OCI-LY1 (cell line): ENCODE measurements around the gene ZP2.

Source experiments
- H2AFZ ChIP-seq: fragments of 200-600 bp; sonication (generic), shearing (Covaris generic); 2 replicates; pipeline ENCODE4 v1.6.0; 2014; ENCODE audit warnings: antibody characterized with exemption, mild to moderate bottlenecking, low read length
- H3F3A ChIP-seq: fragments of 200-600 bp; sonication (generic), shearing (Covaris generic); 2 replicates; pipeline ENCODE4 v1.6.0; 2014; ENCODE audit warnings: mild to moderate bottlenecking, antibody characterized with exemption, low read length, moderate library complexity; ENCODE audit not compliant: insufficient read depth
- H3K27ac ChIP-seq: fragments of 200-600 bp; sonication (generic); 2 replicates; pipeline ENCODE4 v1.5.1; 2014; ENCODE audit warnings: low read length, mixed run types, mild to moderate bottlenecking, low read depth; ENCODE audit not compliant: poor library complexity, severe bottlenecking
- H3K27me3 ChIP-seq: fragments of 200-600 bp; sonication (generic); 2 replicates; pipeline ENCODE4 v1.6.0; 2014; ENCODE audit warnings: antibody characterized with exemption, mild to moderate bottlenecking, low read length, moderate library complexity; ENCODE audit not compliant: insufficient read depth
- H3K36me3 ChIP-seq: fragments of 200-600 bp; sonication (generic); 2 replicates; pipeline ENCODE4 v1.6.1; 2014; ENCODE audit warnings: mild to moderate bottlenecking, antibody characterized with exemption, low read length, moderate library complexity, mixed read lengths; ENCODE audit not compliant: insufficient read depth
- H3K4me1 ChIP-seq: fragments of 200-600 bp; sonication (generic); 2 replicates; pipeline ENCODE4 v1.5.1; 2014; ENCODE audit warnings: mild to moderate bottlenecking, low read length, moderate library complexity; ENCODE audit not compliant: insufficient read depth, severe bottlenecking
- H3K4me2 ChIP-seq: fragments of 200-600 bp; sonication (generic), shearing (Covaris generic); 2 replicates; pipeline ENCODE4 v1.6.1; 2014; ENCODE audit warnings: low read length
- H3K4me3 ChIP-seq: fragments of 200-600 bp; sonication (generic); 2 replicates; pipeline ENCODE4 v1.5.1; 2014; ENCODE audit warnings: low read length, low read depth, mild to moderate bottlenecking, mixed read lengths; ENCODE audit not compliant: poor library complexity, severe bottlenecking
- H3K79me2 ChIP-seq: fragments of 200-600 bp; shearing (Covaris generic); 2 replicates; pipeline ENCODE4 v1.6.1; 2016; ENCODE audit warnings: mixed run types, low read length, mixed read lengths; ENCODE audit not compliant: insufficient read depth
- H3K9ac ChIP-seq: fragments of 200-600 bp; sonication (generic), shearing (Covaris generic); 2 replicates; pipeline ENCODE4 v1.6.1; 2014; ENCODE audit warnings: mild to moderate bottlenecking, low read length, mixed read lengths
- H3K9me2 ChIP-seq: fragments of 200-600 bp; sonication (generic), shearing (Covaris generic); 2 replicates; pipeline ENCODE4 v1.6.1; 2014; ENCODE audit warnings: low read depth, mild to moderate bottlenecking, low read length, mixed read lengths
- H3K9me3 ChIP-seq: fragments of 200-600 bp; shearing (Covaris generic); 2 replicates; pipeline ENCODE4 v1.6.1; 2014; ENCODE audit warnings: low read length, mixed read lengths
- H4K20me1 ChIP-seq: fragments of 200-600 bp; sonication (generic), shearing (Covaris generic); 2 replicates; pipeline ENCODE4 v1.6.0; 2016; ENCODE audit warnings: mild to moderate bottlenecking, low read length; ENCODE audit not compliant: insufficient read depth
- EZH2 ChIP-seq: fragments of 200-600 bp; sonication (generic), shearing (Covaris generic); IDR thresholded peaks from 2 replicates; pipeline ENCODE4 v1.8.0; 2017; ENCODE audit warnings: borderline replicate concordance, mixed run types, mild to moderate bottlenecking, antibody characterized with exemption, low read length, moderate library complexity, mixed read lengths
- TF ChIP-seq, protein P1 (sequence below): fragments of 200-600 bp; sonication (generic), shearing (Covaris generic); IDR thresholded peaks from 2 replicates; pipeline ENCODE4 v1.5.1; 2017; ENCODE audit warnings: mild to moderate bottlenecking, antibody characterized with exemption, low read length, moderate library complexity, mixed read lengths

Gene ZP2

GRCh38 chr16:21169249-21169981 is 42.0 kb downstream of the ZP2 start:
- no peak overlapping the region for H3K4me3 ChIP-seq
- H3K9ac ChIP-seq, result no peak overlapping the region
- H3K79me2 ChIP-seq, result no peaks in the 10 kb centered on the region
- H4K20me1 ChIP-seq, result no peaks in the 10 kb centered on the region
- no peaks in the 10 kb centered on the region for H3K9me2 ChIP-seq
- no peak overlapping the region for H3K27ac ChIP-seq
- no peaks in the 10 kb centered on the region for H3F3A ChIP-seq
- no peak overlapping the region for H2AFZ ChIP-seq
- H3K27me3 ChIP-seq, result no peaks in the 10 kb centered on the region
- no peak for TF ChIP-seq EZH2
- TF ChIP-seq, protein P1, sequence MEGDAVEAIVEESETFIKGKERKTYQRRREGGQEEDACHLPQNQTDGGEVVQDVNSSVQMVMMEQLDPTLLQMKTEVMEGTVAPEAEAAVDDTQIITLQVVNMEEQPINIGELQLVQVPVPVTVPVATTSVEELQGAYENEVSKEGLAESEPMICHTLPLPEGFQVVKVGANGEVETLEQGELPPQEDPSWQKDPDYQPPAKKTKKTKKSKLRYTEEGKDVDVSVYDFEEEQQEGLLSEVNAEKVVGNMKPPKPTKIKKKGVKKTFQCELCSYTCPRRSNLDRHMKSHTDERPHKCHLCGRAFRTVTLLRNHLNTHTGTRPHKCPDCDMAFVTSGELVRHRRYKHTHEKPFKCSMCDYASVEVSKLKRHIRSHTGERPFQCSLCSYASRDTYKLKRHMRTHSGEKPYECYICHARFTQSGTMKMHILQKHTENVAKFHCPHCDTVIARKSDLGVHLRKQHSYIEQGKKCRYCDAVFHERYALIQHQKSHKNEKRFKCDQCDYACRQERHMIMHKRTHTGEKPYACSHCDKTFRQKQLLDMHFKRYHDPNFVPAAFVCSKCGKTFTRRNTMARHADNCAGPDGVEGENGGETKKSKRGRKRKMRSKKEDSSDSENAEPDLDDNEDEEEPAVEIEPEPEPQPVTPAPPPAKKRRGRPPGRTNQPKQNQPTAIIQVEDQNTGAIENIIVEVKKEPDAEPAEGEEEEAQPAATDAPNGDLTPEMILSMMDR, result no peak
- H3K9me3 ChIP-seq, result no peaks in the 10 kb centered on the region
- H3K36me3 ChIP-seq, result peaks cover 25% of the 10 kb centered on the region
- H3K4me2 ChIP-seq, result no peak overlapping the region
- H3K4me1 ChIP-seq, result no peaks in the 10 kb centered on the region

DNA sequence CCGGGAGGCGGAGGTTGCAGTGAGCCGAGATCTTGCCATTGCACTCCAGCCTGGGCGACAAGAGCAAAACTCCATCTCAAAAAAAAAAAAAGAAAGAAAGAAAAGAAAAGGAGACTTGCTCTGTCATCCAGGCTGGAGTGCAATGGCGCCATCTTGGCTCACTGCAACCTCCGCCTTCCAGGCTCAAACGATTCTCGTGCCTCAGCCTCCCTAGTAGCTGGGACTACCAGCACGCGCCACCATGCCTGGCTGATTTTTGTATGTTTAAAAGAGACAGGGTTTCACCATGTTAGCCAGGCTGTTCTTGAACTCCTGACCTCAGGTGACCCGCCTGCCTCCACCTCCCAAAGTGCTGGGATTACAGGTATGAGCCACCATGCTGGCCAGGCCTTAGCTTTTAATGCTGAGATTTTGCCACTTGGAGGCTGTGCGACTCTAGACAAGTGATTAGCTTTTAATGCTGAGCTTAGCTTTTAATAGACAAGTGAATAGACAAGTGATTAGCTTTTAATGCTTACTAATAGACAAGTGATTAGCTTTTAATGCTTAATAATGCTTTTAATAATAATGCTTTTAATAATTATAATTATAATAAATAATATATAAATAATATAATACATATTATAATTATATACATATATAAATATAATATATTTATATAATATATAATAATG is 43.3 kb downstream of the ZP2 start:
- H3K4me2 ChIP-seq, result no peak overlapping the region
- H3K27ac ChIP-seq, result no peak overlapping the region
- TF ChIP-seq, protein P1, result no peak
- TF ChIP-seq EZH2, result no peak
- no peak overlapping the region for H3K9ac ChIP-seq
- no peaks in the 10 kb centered on the region for H4K20me1 ChIP-seq
- H3K27me3 ChIP-seq, result no peaks in the 10 kb centered on the region
- H3K79me2 ChIP-seq, result no peaks in the 10 kb centered on the region
- no peak overlapping the region for H2AFZ ChIP-seq
- peaks cover 27% of the 10 kb centered on the region for H3K36me3 ChIP-seq
- H3K9me2 ChIP-seq, result no peaks in the 10 kb centered on the region
- no peaks in the 10 kb centered on the region for H3F3A ChIP-seq
- H3K4me1 ChIP-seq, result no peaks in the 10 kb centered on the region
- no peak overlapping the region for H3K4me3 ChIP-seq
- no peaks in the 10 kb centered on the region for H3K9me3 ChIP-seq

DNA sequence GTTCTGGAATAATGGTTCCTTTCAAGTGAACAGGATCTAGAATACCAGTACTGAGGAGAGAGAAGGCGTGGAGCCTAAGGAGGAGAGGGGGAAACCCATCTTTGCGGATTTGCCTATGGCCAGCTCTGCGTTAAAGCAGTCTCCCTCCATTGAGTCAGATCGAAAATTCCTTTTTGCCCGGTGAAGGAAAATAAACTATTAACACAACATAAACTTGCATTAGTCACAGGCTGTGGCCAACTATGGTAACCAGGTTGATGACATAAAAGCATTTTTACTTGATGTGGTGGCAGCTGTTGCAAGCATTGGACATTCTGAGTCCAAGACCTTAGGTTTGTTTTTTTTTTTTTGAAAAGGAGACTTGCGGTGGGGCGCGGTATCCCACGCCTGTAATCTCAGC is 44.0 kb downstream of the ZP2 start:
- no peaks in the 10 kb centered on the region for H4K20me1 ChIP-seq
- no peak overlapping the region for H3K4me2 ChIP-seq
- no peaks in the 10 kb centered on the region for H3K4me1 ChIP-seq
- H3K9me3 ChIP-seq, result no peaks in the 10 kb centered on the region
- no peaks in the 10 kb centered on the region for H3K79me2 ChIP-seq
- H3K27me3 ChIP-seq, result no peaks in the 10 kb centered on the region
- peaks cover 31% of the 10 kb centered on the region for H3K36me3 ChIP-seq
- no peak overlapping the region for H2AFZ ChIP-seq
- TF ChIP-seq, protein P1, result no peak
- TF ChIP-seq EZH2, result no peak
- H3K9me2 ChIP-seq, result no peaks in the 10 kb centered on the region
- no peaks in the 10 kb centered on the region for H3F3A ChIP-seq
- H3K9ac ChIP-seq, result no peak overlapping the region
- no peak overlapping the region for H3K4me3 ChIP-seq
- H3K27ac ChIP-seq, result no peak overlapping the region
